Stimulated activated CD8-positive, alpha-beta memory T cell treated with anti-CD3 and anti-CD28 coated beads, Interleukin-7, amount 100 ng/mL, for 4 hours (primary cell): Measurements from ENCODE around the gene GPS1.

Experiments
- DNase-seq, 2 donors: peaks; one replicate each; pipeline ENCODE4 v3.0.0-alpha.2; 2020; ENCODE audit warnings: low read depth in 2 of 2

Gene GPS1

GRCh38 chr17:82090549-82091263 is 39.0 kb downstream of the GPS1 start:
- no peak for DNase-seq

GRCh38 chr17:82091264-82092066 is 39.8 kb downstream of the GPS1 start:
- no peak for DNase-seq

- no peak for DNase-seq
These were observed 40.4 kb downstream of the GPS1 start for GRCh38 chr17:82092094-82092586.

GRCh38 chr17:82092628-82092994 is 40.9 kb downstream of the GPS1 start:
- DNase-seq = no peak

- no peak for DNase-seq
These were observed 41.5 kb downstream of the GPS1 start for GRCh38 chr17:82092995-82093751.

- DNase-seq = no peak
These were observed 43.5 kb downstream of the GPS1 start for GRCh38 chr17:82094931-82095776.

GRCh38 chr17:82095777-82096708 is 44.3 kb downstream of the GPS1 start:
- DNase-seq = no peak

GRCh38 chr17:82096709-82097183 is 45.0 kb downstream of the GPS1 start:
- DNase-seq = no peak

GRCh38 chr17:82097184-82097918 is 45.7 kb downstream of the GPS1 start:
- DNase-seq = no peak

GRCh38 chr17:82097919-82098168 is 46.1 kb downstream of the GPS1 start:
- DNase-seq = peak; percentile 24 to 64

GRCh38 chr17:82098169-82098938 is 46.7 kb downstream of the GPS1 start, which contains the start of gene FASN:
Gene FASN (minus strand): TSS chr17:82098236. CDS start chr17:82096445, 1,791 bp downstream.
- DNase-seq = peak; percentile 81 to 92

GRCh38 chr17:82098939-82099763 is 47.5 kb downstream of the GPS1 start:
- DNase-seq = no peak

GRCh38 chr17:82100502-82101298 is 49.0 kb downstream of the GPS1 start:
- DNase-seq = no peak

GRCh38 chr17:82101301-82101715 is 49.6 kb downstream of the GPS1 start:
- DNase-seq = no peak

GRCh38 chr17:82101767-82102679 is 50.3 kb downstream of the GPS1 start:
- no peak for DNase-seq
